Spinal cord (tissue), 10 donors: Measurements from ENCODE around the gene PGP. TPM values are rescaled to one million over a fixed set of nuclear protein-coding genes. Genes with fewer than 3 reads are reported as not detected.
"Not testable (repeated sequence)": the region's sequence is repeated elsewhere in the genome, so short reads cannot be mapped to it uniquely, and the experiment has no call there.

Experiments used
- DNase-seq, 6 donors: peaks; one replicate each; pipeline versions ENCODE4 v3.0.0 to v3.0.0-alpha.2; 2013 to 2015; ENCODE audit warnings: low spot score in 6 of 6, low read depth in 4 of 6
- H3K27ac ChIP-seq: one replicate; pipeline ENCODE4 v1.5.1; 2013; ENCODE audit warnings: low read depth, low read length, control low read depth
- H3K27me3 ChIP-seq: one replicate; pipeline ENCODE4 v1.6.1; 2013; ENCODE audit warnings: low read length; ENCODE audit not compliant: control insufficient read depth, insufficient read depth
- H3K36me3 ChIP-seq: one replicate; pipeline ENCODE4 v1.6.1; 2013; ENCODE audit warnings: low read length; ENCODE audit not compliant: control insufficient read depth, insufficient read depth
- H3K4me1 ChIP-seq: one replicate; pipeline ENCODE4 v1.6.1; 2013; ENCODE audit warnings: low read length; ENCODE audit not compliant: control insufficient read depth, insufficient read depth
- H3K4me3 ChIP-seq: one replicate; pipeline ENCODE4 v1.5.1; 2013; ENCODE audit warnings: low read depth, low read length, control low read depth
- H3K9me3 ChIP-seq: one replicate; pipeline ENCODE4 v1.6.1; 2013; ENCODE audit warnings: low read length; ENCODE audit not compliant: control insufficient read depth, insufficient read depth
- whole genome bisulfite sequencing: methylation state at CpG from one replicate; pipeline ENCODE4 v1.1.5; 2013; ENCODE audit warnings: missing lambda C conversion rate; ENCODE audit not compliant: insufficient coverage; 5-methylcytosine and 5-hydroxymethylcytosine counted together
- polyA plus RNA-seq, 2 donors: library from polyadenylated mRNA; unstranded; fragments of 120-200 nt; gene quantifications; one replicate each; pipeline ENCODE4 v1.2.1, GENCODE V29; 2013; ENCODE audit not compliant: insufficient read length in 2 of 2
- total RNA-seq, 2 donors: library from RNA; depleted of rRNA in 1 of 2; stranded (reverse); fragments of 120-200 nt in 1 of 2; fragments of >200 nt in 1 of 2; gene quantifications; one replicate each; pipeline versions ENCODE4 v1.2.3 to v1.2.4, GENCODE V29; 2013 to 2014
- donor health status: healthy.

PGP gene
- total and polyA plus RNA-seq, 4 donors, result 15.9 to 35.7 (median 21.8) TPM

DNA sequence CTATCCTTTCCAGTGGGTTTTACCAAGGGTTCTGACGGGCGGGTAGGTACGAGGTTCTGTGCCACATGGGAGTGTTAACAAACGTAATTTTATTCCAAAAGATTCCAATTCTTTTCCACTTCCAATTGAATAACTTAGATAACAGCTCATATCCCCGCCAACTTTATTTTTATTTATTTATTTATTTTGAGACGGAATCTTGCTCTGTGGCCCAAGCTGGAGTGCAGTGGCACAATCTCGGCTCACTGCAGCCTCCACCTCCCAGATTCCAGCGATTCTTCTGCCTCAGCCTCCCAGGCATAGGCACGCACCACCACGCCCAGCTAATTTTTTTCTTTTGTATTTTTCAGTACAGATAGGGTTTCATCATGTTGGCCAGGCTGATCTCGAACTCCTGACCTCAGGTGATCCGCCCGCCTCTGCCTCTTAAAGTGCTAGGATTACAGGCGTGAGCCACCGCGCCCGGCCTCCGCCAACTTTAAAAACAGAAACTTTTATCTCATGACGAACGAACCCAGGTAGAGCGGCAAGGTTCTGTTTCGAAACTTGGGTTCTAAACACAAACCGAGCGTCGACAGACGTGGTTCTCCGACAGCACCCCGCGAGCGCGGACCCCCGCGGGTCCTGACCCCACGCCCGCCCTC is 36.1 kb upstream of the PGP start:
- H3K27me3 ChIP-seq, result no peaks in the 10 kb centered on the region
- H3K36me3 ChIP-seq, result peaks cover 66% of the 10 kb centered on the region
- no peaks in the 10 kb centered on the region for H3K9me3 ChIP-seq
- no peak overlapping the region for H3K27ac ChIP-seq
- no peak for DNase-seq
- under 1% methylated on average over 25 of the region's 35 CpGs for WGBS
- H3K4me3 ChIP-seq, result peak overlapping the region; percentile 59
- H3K4me1 ChIP-seq, result peaks cover 22% of the 10 kb centered on the region

DNA sequence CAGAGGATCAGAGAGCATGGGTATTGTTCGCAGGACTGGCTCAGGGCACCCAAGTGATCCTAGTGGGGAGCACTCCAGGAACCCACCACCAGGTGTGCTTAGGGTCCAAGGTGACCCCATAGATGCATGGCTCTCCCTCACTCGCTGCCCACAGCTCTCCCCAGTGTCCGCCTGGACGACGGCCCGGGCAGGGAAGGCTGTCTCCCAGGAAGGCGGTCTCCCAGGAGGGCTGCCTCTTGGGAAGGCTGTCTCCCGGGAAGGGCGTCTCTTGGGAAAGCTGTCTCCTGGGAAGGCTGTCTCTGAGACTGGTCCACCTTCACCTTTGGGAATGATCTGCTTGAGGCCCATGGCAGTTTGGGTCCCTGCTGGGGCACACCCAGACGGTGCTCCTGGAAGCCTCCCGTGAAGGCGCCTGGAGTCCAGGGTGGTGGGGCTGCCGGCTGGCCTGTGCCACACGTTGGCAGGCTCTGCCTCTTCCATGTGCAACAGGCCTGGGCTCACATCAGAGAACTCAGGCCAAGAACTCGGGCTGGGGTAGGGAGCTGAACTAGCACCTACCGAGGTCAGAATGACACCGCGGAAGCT is 31.8 kb upstream of the PGP start:
- H3K27ac ChIP-seq, result no peak overlapping the region
- no peaks in the 10 kb centered on the region for H3K9me3 ChIP-seq
- no peak overlapping the region for H3K4me3 ChIP-seq
- H3K4me1 ChIP-seq, result peaks cover 12% of the 10 kb centered on the region
- H3K36me3 ChIP-seq, result peaks cover 70% of the 10 kb centered on the region
- WGBS, result 94% methylated on average over 17 of the region's 18 CpGs
- H3K27me3 ChIP-seq, result no peaks in the 10 kb centered on the region
- no peak for DNase-seq

- Histone ChIP-seq H3K27ac (no peak overlapping the region), H3K4me1 (peaks cover 3% of the 10 kb centered on the region), H3K9me3 (no peaks in the 10 kb centered on the region), H3K36me3 (peaks cover 77% of the 10 kb centered on the region), H3K4me3 (no peak overlapping the region), H3K27me3 (no peaks in the 10 kb centered on the region)
- WGBS, result 92% methylated on average over 29 of the region's 30 CpGs
- no peak for DNase-seq
Measured at GRCh38 chr16:2244926-2245795, 30.5 kb upstream of the PGP start.

DNA sequence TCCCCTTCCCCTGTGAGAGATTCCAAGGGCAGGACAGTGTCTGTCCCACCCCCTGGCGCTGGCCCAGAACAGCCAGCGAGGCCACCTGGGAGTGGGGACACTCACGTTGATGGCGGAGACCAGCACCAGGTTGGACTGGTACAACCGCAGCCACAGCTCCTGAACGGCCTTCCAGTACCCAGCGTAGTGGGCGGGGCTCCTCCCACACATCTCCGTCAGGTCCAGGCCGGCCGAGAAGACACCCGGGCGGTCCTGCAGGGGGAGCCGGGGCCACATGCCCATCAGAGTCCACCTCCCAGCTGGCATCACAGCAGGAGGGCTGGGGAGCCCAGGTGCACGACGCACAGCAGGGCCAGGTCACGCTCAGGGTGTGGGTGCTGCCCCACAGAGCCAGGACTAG is 29.7 kb upstream of the PGP start:
- Histone ChIP-seq H3K27me3 (no peaks in the 10 kb centered on the region), H3K9me3 (no peaks in the 10 kb centered on the region), H3K36me3 (peaks cover 84% of the 10 kb centered on the region), H3K27ac (no peak overlapping the region), H3K4me3 (no peak overlapping the region), H3K4me1 (no peaks in the 10 kb centered on the region)
- WGBS, result 76% methylated on average over 16 of the region's 17 CpGs
- DNase-seq, result no peak

- Histone ChIP-seq H3K4me3 (no peak overlapping the region), H3K27ac (no peak overlapping the region), H3K27me3 (no peaks in the 10 kb centered on the region), H3K9me3 (no peaks in the 10 kb centered on the region), H3K4me1 (no peaks in the 10 kb centered on the region), H3K36me3 (peaks cover 88% of the 10 kb centered on the region)
- 100% methylated on average over 9 of the region's 11 CpGs for WGBS
- no peak for DNase-seq
Measured at GRCh38 chr16:2243781-2244180, 29.1 kb upstream of the PGP start.

DNA sequence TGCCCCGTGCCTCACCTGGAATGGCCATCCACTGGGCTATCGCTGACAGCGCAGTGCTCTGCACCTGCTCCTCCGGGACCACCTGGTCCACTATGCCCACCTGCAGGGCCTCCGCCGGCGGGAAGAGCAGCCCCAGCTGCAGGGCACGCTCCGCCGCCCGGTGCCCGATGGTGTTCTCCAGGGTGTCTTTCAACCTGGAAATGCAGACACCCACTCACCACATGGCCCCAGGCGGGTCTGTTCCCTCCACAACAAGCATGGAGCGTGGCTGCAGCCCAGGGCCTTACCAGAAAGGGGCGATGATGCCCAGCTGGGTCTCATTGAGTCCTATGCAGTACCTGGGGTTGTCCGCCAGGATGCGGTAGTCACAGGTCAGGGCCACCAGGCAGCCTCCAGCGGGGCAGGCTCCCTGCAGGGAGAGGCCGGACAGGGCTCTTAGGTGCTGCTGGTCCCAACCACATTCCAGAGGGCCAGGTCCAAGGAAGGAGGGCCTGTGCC is 28.4 kb upstream of the PGP start:
- no peak for DNase-seq
- Histone ChIP-seq H3K27ac (no peak overlapping the region), H3K36me3 (peaks cover 91% of the 10 kb centered on the region), H3K27me3 (no peaks in the 10 kb centered on the region), H3K4me1 (no peaks in the 10 kb centered on the region), H3K9me3 (no peaks in the 10 kb centered on the region), H3K4me3 (no peak overlapping the region)
- 96% methylated on average over 19 of the region's 19 CpGs for WGBS

- H3K9me3 ChIP-seq, result no peaks in the 10 kb centered on the region
- H3K27ac ChIP-seq, result no peak overlapping the region
- no peak for DNase-seq
- H3K36me3 ChIP-seq, result peaks cover 96% of the 10 kb centered on the region
- no peak overlapping the region for H3K4me3 ChIP-seq
- no peaks in the 10 kb centered on the region for H3K27me3 ChIP-seq
- 87% methylated on average over 11 of the region's 11 CpGs for WGBS
- peaks cover 3% of the 10 kb centered on the region for H3K4me1 ChIP-seq
Measured at GRCh38 chr16:2242598-2242997, 28.0 kb upstream of the PGP start.

DNA sequence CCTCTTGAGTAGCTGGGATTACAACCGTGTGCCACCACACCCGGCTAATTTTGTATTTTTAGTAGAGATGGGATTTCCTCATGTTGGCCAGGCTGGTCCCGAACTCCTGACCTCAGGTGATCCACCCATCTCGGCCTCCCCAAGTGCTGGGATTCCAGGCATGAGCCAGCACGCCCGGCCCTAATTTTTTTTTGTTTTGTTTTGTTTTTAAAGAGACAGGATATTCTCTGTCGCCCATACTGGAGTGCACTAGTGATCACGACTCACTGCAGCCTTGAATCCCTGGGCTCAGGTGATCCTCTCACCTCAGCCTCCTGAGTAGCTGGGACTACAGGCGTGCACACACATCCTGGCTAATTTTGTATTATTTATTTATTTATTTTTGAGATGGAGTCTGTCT is 25.7 kb upstream of the PGP start:
- peaks cover 21% of the 10 kb centered on the region for H3K4me1 ChIP-seq
- H3K27ac ChIP-seq, DNase-seq, H3K4me3 ChIP-seq, H3K9me3 ChIP-seq: not testable (repeated sequence)
- H3K36me3 ChIP-seq, result peaks cover 96% of the 10 kb centered on the region
- WGBS, result 83% methylated on average over 3 of the region's 9 CpGs
- peaks cover 15% of the 10 kb centered on the region for H3K27me3 ChIP-seq

DNA sequence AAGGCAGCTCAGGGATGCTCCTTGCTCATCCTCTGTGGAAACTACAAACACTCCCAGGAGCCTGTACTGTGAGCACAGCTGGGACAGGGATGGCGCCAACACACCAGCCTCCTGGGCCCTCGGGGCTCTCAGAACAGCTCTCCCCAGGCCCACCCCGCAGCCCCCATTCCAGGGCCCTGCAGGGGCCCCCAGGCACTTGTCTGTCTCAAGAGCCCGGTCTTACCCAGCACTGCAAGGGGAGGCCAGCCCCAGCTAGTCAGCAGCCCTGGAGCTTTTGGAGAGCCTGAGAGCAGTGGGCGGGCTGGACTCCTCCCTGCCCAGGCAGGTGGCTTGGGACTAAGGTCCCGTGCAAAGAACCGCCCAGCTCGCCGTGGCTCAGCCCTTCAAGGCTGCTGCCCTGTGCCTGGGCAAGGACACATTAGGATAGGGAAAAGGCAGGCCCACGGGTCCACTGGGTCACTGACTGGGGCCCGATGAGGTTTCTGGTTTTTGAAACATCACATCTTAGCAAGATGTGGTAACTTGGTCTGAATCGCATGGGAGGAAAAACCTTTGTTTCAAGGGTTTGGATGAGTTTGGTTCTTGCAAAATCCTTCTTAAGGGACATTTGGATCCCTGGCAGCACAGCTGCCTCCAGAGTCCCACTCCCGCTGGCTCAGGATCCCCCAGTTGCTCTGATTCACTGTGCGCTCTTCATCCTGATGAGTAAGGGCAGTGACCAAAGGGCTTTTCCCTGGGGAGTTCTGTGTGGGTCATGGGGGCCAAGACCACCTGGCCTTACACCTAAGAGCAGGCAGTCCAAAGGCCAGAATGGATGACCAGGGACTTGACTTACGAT is 24.4 kb upstream of the PGP start:
- Histone ChIP-seq H3K4me3 (no peak overlapping the region), H3K36me3 (peaks cover 96% of the 10 kb centered on the region), H3K27me3 (peaks cover 15% of the 10 kb centered on the region), H3K9me3 (no peaks in the 10 kb centered on the region), H3K27ac (no peak overlapping the region), H3K4me1 (peaks cover 21% of the 10 kb centered on the region)
- 67% methylated on average over 15 of the region's 15 CpGs for WGBS
- no peak for DNase-seq
